Measurements from ENCODE around the gene C1QTNF5.

- TF ChIP-seq CTCF (IDR thresholded peaks at IDR 0.05; ENCODE audit: control extremely low read depth in 1 of 3, insufficient read depth in 1 of 3, low read depth in 1 of 3, low read length in 3 of 3) (no peak), POLR2AphosphoS5 (IDR thresholded peaks at IDR 0.05; ENCODE audit: low read depth, low read length) (no peak), ZNF274 (IDR thresholded peaks at IDR 0.05; ENCODE audit: borderline replicate concordance, extremely low read depth, low read length) (no peak), JUND (IDR thresholded peaks at IDR 0.05; ENCODE audit: low read length) (no peak), EP300 (IDR thresholded peaks at IDR 0.05; ENCODE audit: borderline replicate concordance in 1 of 2, low read depth in 2 of 2, low read length in 2 of 2) (no peak), ATF3 (IDR thresholded peaks at IDR 0.05; ENCODE audit: insufficient read depth, low read depth, low read length) (no peak), USF2 (IDR thresholded peaks at IDR 0.05; ENCODE audit: low read length) (no peak), TAF1 (IDR thresholded peaks at IDR 0.05; ENCODE audit: low read depth, low read length) (no peak), POLR2A (IDR thresholded peaks at IDR 0.05; ENCODE audit: control extremely low read depth in 1 of 2, low read depth in 2 of 2, low read length in 2 of 2) (no peak)
These were observed 49.7 kb downstream of the C1QTNF5 start for GRCh38 chr11:119290894-119291497.

Measured in H1 (cell line).